Upper lobe of left lung (tissue), 6 donors: Measurements from ENCODE around the gene KLF13. TPM values are rescaled to one million over a fixed set of nuclear protein-coding genes. Genes with fewer than 3 reads are reported as not detected.

Experiments used
- ATAC-seq, 2 donors: fragments of 200-7000 bp; cut with Tn5 transposase; one replicate each; pipeline ENCODE4 v1.9.1; 2022; ENCODE audit warnings: mild to moderate bottlenecking in 2 of 2, moderate library complexity in 2 of 2; ENCODE audit not compliant: low FRiP score in 2 of 2
- DNase-seq, 2 donors: peaks; one replicate each; pipeline ENCODE4 v3.0.0-alpha.2; 2019 to 2020
- H3K27ac ChIP-seq, 4 donors: fragments of 200-600 bp; sonication (generic); one replicate each; pipeline ENCODE4 v1.5.1; 2016 to 2019
- H3K27me3 ChIP-seq, 4 donors: fragments of 200-600 bp; sonication (generic); one replicate each; pipeline ENCODE4 v1.5.1; 2017 to 2019
- H3K36me3 ChIP-seq, 4 donors: fragments of 200-600 bp; sonication (generic); one replicate each; pipeline ENCODE4 v1.5.1; 2016 to 2019
- H3K4me1 ChIP-seq, 4 donors: fragments of 200-600 bp; sonication (generic); one replicate each; pipeline ENCODE4 v1.5.1; 2018 to 2019
- H3K4me3 ChIP-seq, 4 donors: fragments of 200-600 bp; sonication (generic); one replicate each; pipeline ENCODE4 v1.5.1; 2017 to 2019; ENCODE audit warnings: mild to moderate bottlenecking in 2 of 4, moderate library complexity in 1 of 4
- H3K9me3 ChIP-seq, 4 donors: fragments of 200-600 bp; sonication (generic); one replicate each; pipeline ENCODE4 v1.5.1; 2018 to 2019
- EP300 ChIP-seq, 4 donors: sonication (generic); formaldehyde crosslinking; IDR thresholded peaks; one replicate each; pipeline ENCODE4 v1.5.1; 2017; ENCODE audit warnings: antibody characterized with exemption in 4 of 4, control low read depth in 2 of 4
- POLR2A ChIP-seq, 4 donors: fragments of 450-650 bp; IDR thresholded peaks; one replicate each; pipeline ENCODE4 v1.5.1; 2016 to 2017; ENCODE audit warnings: antibody characterized with exemption in 4 of 4, mild to moderate bottlenecking in 2 of 4
- POLR2AphosphoS5 ChIP-seq, 2 donors: sonication (generic); formaldehyde crosslinking; IDR thresholded peaks; one replicate each; pipeline ENCODE4 v1.5.1; 2017; ENCODE audit warnings: antibody characterized with exemption in 2 of 2
- WGBS, 2 donors: methylation state at CpG; one replicate each; pipeline ENCODE4 v1.1.5; 2017 to 2018; 5-methylcytosine and 5-hydroxymethylcytosine counted together
- total RNA-seq, 6 donors: library from RNA; depleted of rRNA in 4 of 6; stranded (reverse); fragments of >200 nt in 4 of 6; gene quantifications; one replicate each; pipeline versions ENCODE4 v1.1.0 to v1.2.1, GENCODE V29; 2016 to 2021
- TF ChIP-seq, protein P1 (sequence below), 6 experiments: fragments of 450-650 bp in 4 of 6; fragments of 200-600 bp in 2 of 6; sonication (generic) in 2 of 6; IDR thresholded peaks; one replicate each; pipeline ENCODE4 v1.5.1; 2016 to 2019; ENCODE audit warnings: antibody characterized with exemption in 6 of 6
- donor health status: DM: no; HTN: no; CAD: no; lungs with moderate emphysema.
- donor health status: DM: no; HTN: yes; CAD: no; lungs with severe emphysema.

KLF13 gene
- total RNA-seq, 6 donors from 2014 or later: 103 to 231 (median 147) TPM

DNA sequence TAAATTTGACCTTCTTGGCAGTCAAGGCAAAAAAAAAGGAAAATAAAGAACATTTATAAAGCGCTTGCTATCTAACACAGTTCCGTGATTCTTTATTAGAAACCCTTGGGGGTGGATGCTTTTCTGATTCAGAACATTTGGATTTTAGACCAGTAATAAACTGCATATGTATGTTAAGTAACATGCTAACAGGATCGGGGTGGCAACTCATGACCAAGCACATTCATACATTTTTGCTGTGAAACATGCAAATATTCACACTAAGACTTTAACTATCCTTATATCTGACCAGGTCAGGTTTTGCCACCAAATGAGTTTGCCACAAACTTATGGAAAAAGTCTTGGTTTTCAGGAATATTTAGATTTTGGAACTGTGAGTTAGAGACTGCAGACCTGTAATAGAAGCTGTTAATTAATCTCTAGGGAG lies 30.4 kb upstream of the KLF13 start:
- TF ChIP-seq POLR2AphosphoS5 (IDR thresholded peaks at IDR 0.05) (no peak), POLR2A (IDR thresholded peaks at IDR 0.05) (no peak), EP300 (IDR thresholded peaks at IDR 0.05) (no peak)
- TF ChIP-seq, protein P1, sequence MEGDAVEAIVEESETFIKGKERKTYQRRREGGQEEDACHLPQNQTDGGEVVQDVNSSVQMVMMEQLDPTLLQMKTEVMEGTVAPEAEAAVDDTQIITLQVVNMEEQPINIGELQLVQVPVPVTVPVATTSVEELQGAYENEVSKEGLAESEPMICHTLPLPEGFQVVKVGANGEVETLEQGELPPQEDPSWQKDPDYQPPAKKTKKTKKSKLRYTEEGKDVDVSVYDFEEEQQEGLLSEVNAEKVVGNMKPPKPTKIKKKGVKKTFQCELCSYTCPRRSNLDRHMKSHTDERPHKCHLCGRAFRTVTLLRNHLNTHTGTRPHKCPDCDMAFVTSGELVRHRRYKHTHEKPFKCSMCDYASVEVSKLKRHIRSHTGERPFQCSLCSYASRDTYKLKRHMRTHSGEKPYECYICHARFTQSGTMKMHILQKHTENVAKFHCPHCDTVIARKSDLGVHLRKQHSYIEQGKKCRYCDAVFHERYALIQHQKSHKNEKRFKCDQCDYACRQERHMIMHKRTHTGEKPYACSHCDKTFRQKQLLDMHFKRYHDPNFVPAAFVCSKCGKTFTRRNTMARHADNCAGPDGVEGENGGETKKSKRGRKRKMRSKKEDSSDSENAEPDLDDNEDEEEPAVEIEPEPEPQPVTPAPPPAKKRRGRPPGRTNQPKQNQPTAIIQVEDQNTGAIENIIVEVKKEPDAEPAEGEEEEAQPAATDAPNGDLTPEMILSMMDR (IDR thresholded peaks at IDR 0.05): no peak
- Histone ChIP-seq H3K4me3 (no peak overlapping the region), H3K27ac (no peak overlapping the region), H3K36me3 (no peaks in the 10 kb centered on the region), H3K4me1 (peaks cover 8 to 28% (median 9%) of the 10 kb centered on the region in 4 donors), H3K27me3 (no peaks in the 10 kb centered on the region), H3K9me3 (no peaks in the 10 kb centered on the region)
- 84% methylated on average over 3 of the region's 3 CpGs for WGBS, 2 donors
- no peak for DNase-seq
- no peak for ATAC-seq

DNA sequence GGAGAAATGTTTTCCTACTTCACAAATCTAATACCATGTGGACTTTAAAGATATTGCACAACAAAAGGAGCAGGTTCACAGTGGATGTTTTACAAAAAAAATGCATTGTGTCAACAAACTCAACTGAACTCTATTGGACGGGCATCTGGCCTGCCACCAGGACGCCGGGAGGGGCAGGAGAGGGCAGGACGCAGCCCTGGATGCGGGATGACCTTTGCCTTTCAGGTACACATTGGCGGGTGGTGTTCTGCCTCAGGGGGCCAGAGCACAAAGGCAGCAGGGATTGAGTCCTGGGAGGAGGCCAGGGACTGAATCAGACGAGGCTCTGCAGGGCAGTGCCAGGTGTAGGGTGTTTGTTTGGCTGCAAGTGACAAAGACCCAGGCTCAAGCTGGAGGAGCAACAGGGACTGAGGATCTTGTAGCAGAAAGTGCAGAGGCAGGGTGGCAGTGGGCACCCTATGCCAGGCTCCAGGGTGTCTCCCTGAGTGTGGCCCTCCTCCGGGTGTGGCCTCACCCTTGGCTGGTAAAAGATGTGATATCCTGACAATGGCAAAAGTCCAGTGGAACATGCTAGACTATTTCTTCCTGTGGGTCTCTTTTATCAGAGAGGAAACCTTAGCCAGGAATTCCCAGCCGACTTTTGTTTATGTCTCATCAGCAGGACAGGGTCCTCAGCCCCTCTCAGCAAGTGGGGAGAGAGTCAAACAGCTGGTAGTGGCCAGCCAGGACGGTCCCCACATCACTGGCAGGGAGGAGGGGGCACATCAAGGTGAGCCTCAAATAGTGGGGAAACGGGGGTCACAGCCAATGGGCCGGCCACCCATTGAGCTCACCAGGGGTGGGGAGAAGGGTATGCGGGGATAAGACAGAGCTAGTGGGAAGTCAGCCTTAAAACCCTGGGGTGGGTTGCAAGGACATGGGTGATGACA lies 29.7 kb upstream of the KLF13 start:
- H3K36me3 ChIP-seq: no peaks in the 10 kb centered on the region
- H3K27ac ChIP-seq: peak overlapping the region in 2 of 4 donors; percentile 40 to 70
- WGBS, 2 donors: 50 to 51% methylated on average over 12 to 13 of the region's 13 CpGs
- TF ChIP-seq POLR2A (IDR thresholded peaks at IDR 0.05) (no peak), POLR2AphosphoS5 (IDR thresholded peaks at IDR 0.05) (peak in 1 of 2 donors; percentile 7), EP300 (IDR thresholded peaks at IDR 0.05) (no peak)
- TF ChIP-seq, protein P1 (IDR thresholded peaks at IDR 0.05): peak in 2 of 6 experiments; percentile 19 to 22
- H3K27me3 ChIP-seq: no peaks in the 10 kb centered on the region
- ATAC-seq (peak; percentile 40 to 48), DNase-seq (peak; percentile 67 to 81)
- peaks cover 8 to 30% (median 9%) of the 10 kb centered on the region in 4 donors for H3K4me1 ChIP-seq
- no peak overlapping the region for H3K4me3 ChIP-seq
- no peaks in the 10 kb centered on the region for H3K9me3 ChIP-seq

DNA sequence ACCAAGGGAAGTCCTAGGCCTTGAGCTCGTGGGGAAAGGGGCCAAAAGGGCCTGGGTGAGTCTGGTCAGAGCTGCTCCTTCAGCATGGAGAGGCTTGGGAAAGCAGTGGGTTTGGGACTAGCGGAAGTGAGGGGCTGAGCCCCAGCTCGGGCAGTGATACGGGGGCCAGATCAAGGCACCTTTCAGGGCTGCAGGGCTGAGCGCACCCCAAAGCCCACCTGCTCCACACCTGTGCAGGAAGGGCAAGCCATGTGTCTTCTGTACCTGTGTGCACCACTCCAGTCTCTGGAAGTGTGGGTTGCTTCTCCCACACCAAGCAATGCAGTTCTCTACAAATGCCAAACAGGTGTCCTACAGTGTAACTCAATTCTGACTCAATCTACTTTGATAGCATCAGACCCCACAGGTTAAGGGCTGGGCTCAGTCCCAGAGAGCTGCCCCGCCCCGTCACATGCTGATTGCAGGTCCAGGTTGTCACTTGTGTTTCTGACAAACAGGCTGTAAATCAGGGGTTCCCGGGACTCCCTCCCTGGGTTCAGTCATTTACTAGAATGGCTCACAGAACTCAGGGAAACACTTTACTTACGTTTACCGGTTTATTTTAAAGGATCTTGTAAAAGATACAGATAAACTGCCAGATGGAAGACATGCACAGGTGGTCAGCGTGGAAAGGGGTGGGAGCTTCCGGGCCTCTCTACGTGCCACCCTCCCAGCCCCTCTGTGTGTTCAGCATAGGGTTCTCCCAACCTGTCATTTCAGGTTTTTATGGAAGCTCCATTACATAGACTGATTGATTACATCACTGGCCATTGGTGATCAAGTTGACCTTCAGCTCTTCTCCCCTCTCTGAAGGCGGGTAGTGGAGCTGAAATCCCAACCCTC lies 28.8 kb upstream of the KLF13 start:
- DNase-seq (no peak), ATAC-seq (peak in 1 of 2 donors; percentile 19)
- Histone ChIP-seq H3K4me1 (peaks cover 8 to 36% (median 10%) of the 10 kb centered on the region in 4 donors), H3K27me3 (no peaks in the 10 kb centered on the region), H3K4me3 (no peak overlapping the region), H3K9me3 (no peaks in the 10 kb centered on the region), H3K36me3 (no peaks in the 10 kb centered on the region), H3K27ac (peak overlapping the region in 1 of 4 donors; percentile 70)
- TF ChIP-seq, protein P1 (IDR thresholded peaks at IDR 0.05): no peak
- TF ChIP-seq POLR2A (IDR thresholded peaks at IDR 0.05) (no peak), POLR2AphosphoS5 (IDR thresholded peaks at IDR 0.05) (no peak), EP300 (IDR thresholded peaks at IDR 0.05) (no peak)
- WGBS, 2 donors: 88 to 91% methylated on average over 14 of the region's 14 CpGs

DNA sequence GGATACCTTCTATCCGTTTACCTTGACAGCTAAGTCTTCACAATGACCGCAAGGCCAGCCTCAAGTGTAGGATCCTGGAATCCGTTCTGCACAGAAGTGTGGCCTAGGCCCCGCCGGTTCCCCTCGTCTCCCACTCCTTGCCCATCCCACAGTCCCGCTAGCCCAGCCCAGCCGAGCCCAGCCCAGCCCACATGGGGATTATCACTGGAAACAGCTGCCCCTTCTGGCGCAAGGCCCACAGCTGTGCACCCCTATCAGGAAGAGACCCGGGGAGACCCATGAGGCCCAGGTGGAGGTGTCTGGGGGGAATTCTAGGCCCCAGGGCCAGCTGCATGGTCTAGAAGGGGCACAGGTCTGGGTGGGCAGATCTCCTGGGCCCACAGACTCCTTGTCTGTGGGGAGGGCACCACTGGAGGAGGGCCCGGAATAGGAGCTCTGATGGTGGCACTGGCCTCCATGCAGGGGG lies 27.9 kb upstream of the KLF13 start:
- 89 to 100% methylated on average over 5 to 11 of the region's 11 CpGs for WGBS, 2 donors
- Histone ChIP-seq H3K27me3 (no peaks in the 10 kb centered on the region), H3K36me3 (no peaks in the 10 kb centered on the region), H3K9me3 (no peaks in the 10 kb centered on the region), H3K4me3 (no peak overlapping the region), H3K4me1 (peaks cover 17 to 45% (median 19%) of the 10 kb centered on the region in 4 donors), H3K27ac (no peak overlapping the region)
- TF ChIP-seq EP300 (IDR thresholded peaks at IDR 0.05) (no peak), POLR2AphosphoS5 (IDR thresholded peaks at IDR 0.05) (no peak), POLR2A (IDR thresholded peaks at IDR 0.05) (no peak)
- TF ChIP-seq, protein P1 (IDR thresholded peaks at IDR 0.05): no peak
- peak in 1 of 2 donors; percentile 54 for DNase-seq
- ATAC-seq: no peak
